OCI-M1 (cell line): ENCODE data around the gene GPBAR1.

ENCODE experiments used
- DNase-seq: peaks from one replicate; lab custom pipeline; 2025; lab: John Stamatoyannopoulos, UW

GPBAR1 gene

DNA sequence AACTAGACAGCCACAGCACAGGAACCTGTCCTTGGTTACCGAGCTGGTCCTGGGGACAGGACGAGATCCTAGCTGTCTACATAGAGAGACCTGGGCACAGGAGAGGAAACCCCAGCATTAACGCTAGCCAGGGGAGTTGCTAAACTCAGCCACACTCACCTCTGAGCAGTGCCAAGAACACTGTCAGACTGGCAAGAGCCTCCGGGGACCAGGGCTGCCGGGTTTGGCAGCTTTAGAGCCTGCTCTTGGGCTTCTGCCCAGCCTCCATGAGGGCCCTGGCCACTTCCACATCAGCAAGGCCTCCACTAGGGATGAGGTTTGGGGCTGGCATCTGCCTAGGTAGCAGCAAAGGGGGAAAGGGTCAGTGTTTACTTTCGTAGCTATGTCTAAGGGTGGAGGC is 24.8 kb downstream of the GPBAR1 start:
- DNase-seq: no peak

DNA sequence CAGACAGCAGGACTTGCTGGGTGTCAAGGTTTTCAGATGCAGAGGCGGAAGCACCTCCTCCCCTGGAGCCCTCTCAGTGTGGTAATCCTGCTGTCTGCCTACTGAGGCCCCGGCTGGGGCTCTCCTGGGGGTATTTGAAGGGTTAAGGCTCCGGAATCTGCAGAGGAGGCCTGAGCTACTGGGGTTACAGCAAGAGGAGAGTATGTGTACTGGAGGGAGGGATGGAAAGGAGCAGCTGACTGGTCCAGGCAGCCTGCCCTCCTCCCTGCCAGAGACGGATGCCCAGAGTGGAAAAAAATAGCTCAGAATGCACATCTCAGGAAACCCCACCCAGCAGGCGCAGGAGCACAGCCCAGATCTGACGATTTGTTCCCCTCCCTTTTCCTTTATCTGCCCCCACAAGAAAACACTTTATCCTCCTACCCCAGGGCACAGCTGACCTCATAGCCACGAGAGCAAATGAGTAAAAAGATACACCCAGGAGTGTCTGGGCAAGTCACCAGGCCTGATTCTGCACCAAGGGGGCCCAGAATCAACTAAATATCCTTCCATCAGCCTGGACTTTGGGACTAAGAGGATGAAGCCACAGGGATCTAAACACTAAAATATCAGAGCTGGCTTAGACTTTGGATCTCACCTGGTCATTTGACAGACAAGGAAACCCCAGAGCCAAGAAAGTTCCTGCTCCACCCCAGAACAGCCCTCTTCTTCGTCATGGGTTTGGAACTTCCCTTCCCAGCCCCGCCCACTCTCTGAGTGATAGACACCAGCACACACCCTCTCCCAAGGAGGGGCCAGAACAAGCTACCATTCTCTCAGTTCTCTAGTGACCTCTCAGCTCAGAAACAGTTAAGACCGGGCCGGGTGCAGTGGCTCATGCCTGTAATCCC is 26.0 kb downstream of the GPBAR1 start:
- DNase-seq: peak; percentile 96

- DNase-seq: peak; percentile 46
These were observed 29.0 kb downstream of the GPBAR1 start for GRCh38 chr2:218289639-218290315.

DNA sequence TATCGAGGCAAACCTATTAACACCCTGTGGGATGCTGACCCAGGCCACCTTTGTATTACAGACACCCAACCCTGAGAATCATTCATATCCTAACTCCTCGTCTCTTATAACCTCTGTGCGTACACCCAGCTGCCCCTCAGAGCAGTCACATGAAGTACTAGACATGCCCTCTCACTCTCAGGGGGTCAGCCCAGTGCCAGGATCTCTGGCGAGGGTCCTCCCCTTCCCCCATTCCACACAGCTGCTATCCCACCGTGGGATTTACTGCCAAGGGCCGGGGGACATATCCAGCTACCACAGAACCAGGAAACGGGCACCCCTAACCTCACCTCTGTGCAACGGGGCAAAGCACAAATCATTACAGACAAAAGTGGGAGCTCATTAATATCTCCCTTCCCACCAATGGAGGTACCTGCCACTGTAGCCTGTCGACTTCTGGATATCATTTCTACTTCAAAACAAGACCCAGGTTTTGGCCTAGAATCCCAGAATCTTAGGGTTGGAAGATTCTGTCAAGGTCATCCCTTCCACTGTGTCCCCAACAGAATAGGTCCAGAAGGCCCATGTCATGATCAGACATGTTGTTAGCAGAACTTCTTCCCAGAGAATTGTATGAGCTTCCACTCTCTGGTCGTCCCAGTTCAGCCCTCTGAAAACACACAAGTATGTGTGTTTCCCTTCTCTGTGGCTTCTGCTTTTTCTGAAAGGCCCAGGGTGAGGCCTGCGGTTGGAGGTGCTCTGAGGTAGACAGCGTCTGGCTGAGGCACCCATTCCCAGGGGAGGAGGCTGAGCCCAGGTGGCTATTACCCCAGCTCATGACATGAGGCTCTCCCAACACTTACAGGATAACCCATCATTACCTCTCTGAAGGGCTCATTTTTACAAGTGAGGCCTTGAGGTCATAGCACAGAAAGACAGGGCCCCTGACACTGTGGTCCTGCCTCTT is 29.8 kb downstream of the GPBAR1 start:
- peak; percentile 71 for DNase-seq

DNA sequence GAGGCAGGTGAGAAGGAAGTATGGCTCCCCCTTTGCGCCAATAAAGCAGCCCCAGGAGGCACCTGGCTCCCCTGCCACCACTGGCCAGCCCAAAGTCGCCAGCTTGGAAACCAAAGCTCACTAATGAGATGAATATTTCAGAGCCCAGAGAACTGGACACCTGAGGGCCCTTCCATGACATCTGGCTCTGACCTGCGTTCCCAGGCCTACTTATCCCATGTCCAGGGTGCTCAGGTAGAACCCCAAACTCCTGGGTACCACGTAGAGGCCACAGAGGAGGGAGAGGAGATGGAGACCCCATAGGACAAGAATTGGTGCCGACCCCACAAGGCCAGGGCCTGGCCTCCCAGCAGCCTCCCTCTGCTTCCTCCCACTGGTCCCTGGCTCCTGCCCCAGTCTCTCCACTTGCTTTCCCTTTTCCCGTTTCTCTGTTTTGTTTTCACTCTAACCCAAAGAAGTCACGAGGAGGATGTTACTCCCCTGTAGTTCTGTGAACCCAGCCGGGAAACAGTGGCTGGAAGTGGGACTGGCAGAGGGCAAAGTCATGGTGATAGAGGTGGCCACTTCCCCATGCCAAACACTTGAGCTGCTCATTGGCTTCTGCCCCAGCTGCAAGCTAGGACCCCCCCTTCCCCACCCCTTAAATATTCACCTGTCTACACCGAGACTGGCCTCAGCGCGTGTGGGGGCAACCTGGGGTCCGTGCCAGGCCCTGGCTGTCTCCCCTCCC is 30.7 kb downstream of the GPBAR1 start:
- DNase-seq: peak; percentile 43

GRCh38 chr2:218292048-218293014 is 31.5 kb downstream of the GPBAR1 start, which contains the start of gene TMBIM1:
Gene TMBIM1, minus strand, starts transcription at chr2:218292503. Its CDS starts 10,362 bp downstream, at chr2:218282141.
- DNase-seq: peak; percentile 88

DNA sequence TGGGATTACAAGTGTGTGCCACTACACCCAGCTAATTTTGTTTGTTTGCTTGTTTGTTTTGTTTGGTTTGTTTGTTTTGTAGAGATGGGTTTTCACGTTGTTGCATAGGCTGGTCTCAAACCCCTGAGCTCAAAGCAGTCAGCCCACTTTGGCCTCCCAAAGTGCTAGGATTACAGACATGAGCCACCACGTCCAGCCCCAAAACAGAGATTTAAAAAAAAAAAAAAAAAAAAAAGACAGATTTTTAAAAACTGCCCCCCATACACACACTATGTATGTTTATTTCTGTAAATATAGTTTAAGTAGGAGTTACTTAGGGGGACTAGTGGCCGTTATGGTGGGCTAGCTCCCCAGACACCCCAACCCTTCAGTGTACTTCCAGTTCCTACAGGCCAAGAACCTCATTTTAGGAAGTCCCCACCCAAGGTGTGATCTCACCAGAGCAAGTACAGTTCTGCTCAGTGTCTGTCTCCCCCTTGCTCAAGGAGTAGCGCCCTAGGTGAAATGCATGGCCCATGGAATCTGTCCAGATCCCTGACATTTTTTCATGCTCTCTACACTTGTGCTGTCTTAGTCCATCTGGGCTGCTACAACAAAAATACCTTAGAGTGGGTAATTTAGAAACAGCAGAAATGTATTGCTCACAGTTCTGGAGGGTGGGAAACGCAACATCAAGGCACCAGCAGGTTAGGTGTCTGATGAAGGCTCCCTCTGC is 33.1 kb downstream of the GPBAR1 start:
- no peak for DNase-seq

GRCh38 chr2:218294430-218295022 is 33.7 kb downstream of the GPBAR1 start:
- DNase-seq: no peak

DNA sequence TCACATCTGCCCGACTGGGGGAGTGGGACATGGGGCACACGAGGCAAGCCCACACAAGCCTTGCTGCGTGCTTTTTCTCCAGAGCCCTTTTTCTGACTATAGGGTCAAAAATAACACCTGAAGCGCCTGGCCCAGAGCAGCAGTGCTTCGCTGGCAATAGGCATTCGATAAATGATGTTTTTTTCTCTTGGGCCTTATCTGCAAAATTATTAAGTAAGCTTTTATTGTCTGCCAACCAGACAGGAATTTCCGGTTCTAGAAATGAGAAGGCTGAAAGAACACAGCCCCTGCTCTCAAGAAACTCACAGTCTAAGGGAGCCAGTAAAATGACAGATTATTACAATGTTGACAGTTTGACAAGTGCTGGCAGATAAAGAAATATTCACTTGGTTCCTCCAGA is 34.2 kb downstream of the GPBAR1 start:
- no peak for DNase-seq

GRCh38 chr2:218296200-218296599 is 35.4 kb downstream of the GPBAR1 start:
- DNase-seq: no peak

DNA sequence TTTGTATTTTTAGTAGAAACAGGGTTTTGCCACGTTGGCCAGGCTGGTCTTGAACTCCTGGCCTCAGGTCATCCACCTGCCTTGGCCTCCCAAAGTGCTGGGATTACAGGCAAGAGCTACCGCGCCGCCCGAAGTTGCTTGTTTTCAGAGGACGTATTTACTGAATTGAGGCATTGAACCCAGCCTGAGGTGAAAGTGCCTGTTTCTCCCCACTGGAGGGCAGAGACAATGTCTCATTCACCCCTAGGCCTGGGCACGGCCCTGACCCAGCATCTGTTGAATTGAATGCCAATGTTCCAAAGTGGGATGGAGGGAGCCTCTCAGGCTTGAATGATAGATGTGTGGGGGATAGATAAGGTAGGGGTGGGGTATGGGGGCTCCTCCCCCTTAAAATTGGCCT is 36.0 kb downstream of the GPBAR1 start:
- DNase-seq: no peak

DNA sequence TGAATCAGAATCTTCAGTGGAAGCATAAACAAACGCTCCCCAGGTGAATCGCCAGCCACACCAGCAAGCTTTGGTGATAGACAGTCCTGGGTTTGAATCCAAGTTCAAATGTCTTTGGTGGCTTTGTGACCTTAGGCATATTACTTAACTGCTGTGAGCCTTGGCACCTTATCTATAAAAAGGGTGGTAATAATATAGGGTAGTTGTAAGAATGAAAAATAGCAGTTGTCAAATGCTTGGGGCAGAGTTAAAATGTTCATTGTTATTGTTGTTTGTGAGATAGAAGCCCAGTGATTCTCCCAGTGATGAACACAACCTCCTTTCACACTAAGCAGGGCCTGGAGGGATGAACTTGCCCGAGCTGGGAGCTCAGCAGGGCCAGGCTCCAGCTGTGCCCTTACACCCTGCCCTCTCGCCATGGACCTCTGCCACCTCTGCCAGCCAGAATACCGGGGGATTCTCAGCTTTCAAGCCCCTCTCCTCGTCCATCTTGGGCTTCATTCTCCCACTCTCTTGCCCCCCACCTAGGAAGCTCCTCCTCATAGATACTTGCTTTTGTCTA is 37.6 kb downstream of the GPBAR1 start:
- DNase-seq: no peak

- no peak for DNase-seq
These were observed 39.3 kb downstream of the GPBAR1 start for GRCh38 chr2:218300141-218300540.

DNA sequence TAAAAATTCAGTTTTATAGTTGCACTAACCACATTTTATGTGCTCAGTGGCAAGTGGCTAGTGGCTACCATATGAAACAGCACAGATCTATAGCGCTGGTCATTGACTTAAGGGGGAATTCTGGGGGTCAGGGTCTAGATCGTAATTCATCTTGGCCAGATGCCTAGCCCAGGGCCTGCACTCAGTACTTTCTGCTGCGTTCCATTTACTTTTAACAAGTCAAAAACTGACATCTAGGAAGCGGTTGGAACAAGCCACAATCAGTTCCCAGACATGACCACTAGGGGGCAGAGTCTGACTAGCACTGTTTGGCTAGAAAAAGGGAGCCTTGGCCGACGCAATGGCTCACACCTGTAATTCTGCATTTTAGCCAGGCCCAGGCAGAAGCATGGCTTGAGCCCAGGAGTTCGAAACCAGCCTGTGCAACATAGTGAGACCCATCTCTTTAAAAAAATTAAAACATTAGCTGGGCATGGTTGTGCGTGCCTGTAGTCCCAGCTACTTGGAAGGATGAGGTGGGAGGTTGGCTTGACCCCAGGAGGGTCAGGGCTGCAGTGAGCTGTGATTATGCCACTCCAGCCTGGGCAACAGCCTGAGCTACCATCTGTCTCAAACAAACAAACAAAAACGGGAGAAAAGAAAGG is 40.5 kb downstream of the GPBAR1 start:
- peak; percentile 96 for DNase-seq

DNA sequence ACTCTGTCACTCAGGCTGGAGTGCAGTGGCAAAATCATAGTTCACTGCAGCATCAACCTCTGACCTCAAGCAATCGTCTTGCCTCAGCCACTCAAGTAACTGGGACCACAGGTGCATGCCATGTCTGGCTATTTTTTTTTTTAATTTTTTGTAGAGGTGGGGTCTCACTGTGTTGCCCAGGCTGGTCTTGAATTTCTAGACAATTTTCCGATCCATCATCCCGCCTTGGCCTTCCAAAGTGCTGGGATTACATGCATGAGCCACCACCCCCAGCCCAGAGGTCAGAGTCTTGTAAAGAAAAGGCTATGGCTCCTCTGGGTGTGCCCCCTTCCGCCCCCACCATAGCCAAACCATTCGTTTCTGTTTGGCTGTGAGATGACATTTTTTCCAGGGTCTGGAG is 44.6 kb downstream of the GPBAR1 start:
- DNase-seq: no peak

DNA sequence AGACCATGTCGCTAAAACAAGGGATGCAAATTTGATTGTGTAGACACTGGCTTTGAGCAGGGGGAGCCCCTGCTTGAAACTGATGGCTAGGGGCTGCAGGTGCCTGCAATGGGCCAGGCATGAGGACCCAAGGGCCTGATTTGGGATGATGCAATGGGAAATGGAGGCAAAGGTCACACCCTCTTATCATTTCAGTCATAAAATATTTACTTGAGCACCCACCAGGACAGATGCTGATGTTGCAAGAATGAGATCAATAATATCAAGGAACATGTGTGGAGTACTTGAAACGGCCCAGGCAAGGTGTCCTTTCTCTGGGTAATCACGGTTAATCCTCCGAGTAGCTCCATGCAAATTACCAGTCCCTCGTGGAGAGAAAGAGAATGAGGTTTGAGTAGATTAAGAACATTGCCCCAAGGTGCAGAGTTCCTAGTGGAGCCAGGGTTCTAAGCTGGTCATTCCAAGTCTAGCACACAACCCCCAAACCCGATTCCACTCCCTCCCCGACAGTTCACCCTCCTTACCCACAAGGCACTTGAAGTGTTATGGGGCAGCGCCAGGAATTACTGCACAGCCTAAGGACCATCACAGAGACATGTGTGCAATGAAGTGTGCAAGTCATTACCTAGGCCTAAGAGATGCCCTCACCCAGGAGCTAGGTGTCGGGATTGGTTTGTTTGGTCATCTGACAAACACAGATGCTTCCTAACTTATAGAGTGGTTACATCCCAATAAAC is 45.5 kb downstream of the GPBAR1 start:
- DNase-seq: no peak

DNA sequence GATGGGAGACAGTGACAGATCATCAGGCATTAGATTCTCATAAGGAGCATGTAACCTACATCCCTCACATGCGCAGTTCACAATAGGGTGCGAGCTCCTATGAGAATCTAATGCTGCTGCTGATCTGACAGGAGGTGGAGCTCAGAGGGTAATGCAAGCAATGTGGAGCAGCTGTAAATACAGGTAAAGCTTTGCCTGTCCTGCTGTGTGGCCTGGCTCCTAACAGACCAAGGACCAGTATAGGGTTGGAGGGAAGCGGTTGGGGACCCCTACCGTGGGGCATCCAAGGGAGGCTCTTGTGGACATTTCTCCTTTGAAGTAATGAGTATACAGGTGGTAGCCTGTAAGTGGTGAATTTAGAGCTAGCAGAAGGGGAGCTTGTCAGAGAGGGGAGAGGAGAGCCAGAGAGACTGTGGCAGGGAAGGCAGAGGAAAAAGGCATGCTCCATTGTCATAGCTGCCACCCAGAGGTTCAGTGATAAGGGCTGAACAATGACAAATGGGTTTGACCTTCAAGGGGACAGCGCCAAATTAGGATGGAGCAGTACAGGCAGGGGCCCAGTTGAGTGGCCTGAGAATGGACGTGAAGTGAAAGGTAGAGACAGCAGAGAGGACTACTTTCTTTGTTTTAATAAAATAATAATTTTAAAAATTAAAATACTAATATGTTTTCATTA is 46.7 kb downstream of the GPBAR1 start:
- peak; percentile 11 for DNase-seq
